Colon (tissue), 2 donors: ENCODE measurements around the gene KCNA4.
"Not testable (repeated sequence)": the region's sequence is repeated elsewhere in the genome, so short reads cannot be mapped to it uniquely, and the experiment has no call there.

Experiments
- FAIRE-seq: peaks from 2 replicates; lab custom pipeline; 2012; peaks lifted over from hg19 to GRCh38; lab: Jason Lieb, UNC
- donor health status: control.
- donor health status: control.

The KCNA4 gene

GRCh38 chr11:30016588-30017363 lies at the start of gene KCNA4:
TSS of gene KCNA4 (minus strand) at chr11:30017030. CDS start at chr11:30012678, 4,352 bp downstream.
- no peak for FAIRE-seq

GRCh38 chr11:30062103-30062502 lies 45.3 kb upstream of the KCNA4 start:
- no peak for FAIRE-seq

GRCh38 chr11:30059172-30059815 lies 42.5 kb upstream of the KCNA4 start:
- no peak for FAIRE-seq

GRCh38 chr11:30049214-30049613 lies 32.4 kb upstream of the KCNA4 start:
- no peak for FAIRE-seq

- no peak for FAIRE-seq
Observed at GRCh38 chr11:30046578-30046945, 29.7 kb upstream of the KCNA4 start.

- FAIRE-seq = no peak
Observed at GRCh38 chr11:30045921-30046577, 29.2 kb upstream of the KCNA4 start.

GRCh38 chr11:30045144-30045543 lies 28.3 kb upstream of the KCNA4 start:
- FAIRE-seq = no peak

- no peak for FAIRE-seq
Observed at GRCh38 chr11:30041171-30041570, 24.3 kb upstream of the KCNA4 start.

- not testable (repeated sequence) for FAIRE-seq
Observed at GRCh38 chr11:30034746-30035145, 17.9 kb upstream of the KCNA4 start.

GRCh38 chr11:30034166-30034565 lies 17.3 kb upstream of the KCNA4 start:
- FAIRE-seq = not testable (repeated sequence)

- FAIRE-seq = no peak
Observed at GRCh38 chr11:30025396-30026139, 8.7 kb upstream of the KCNA4 start.

- FAIRE-seq = no peak
Observed at GRCh38 chr11:30023074-30023473, 6.2 kb upstream of the KCNA4 start.

- no peak for FAIRE-seq
Observed at GRCh38 chr11:30019481-30019880, 2.7 kb upstream of the KCNA4 start.

- no peak for FAIRE-seq
Observed at GRCh38 chr11:30018495-30018894, 1.7 kb upstream of the KCNA4 start.

GRCh38 chr11:30017445-30017895 lies 640 bp upstream of the KCNA4 start:
- FAIRE-seq = no peak

GRCh38 chr11:30015725-30016412 lies 961 bp downstream of the KCNA4 start:
- FAIRE-seq = no peak

GRCh38 chr11:30012346-30012745 lies 4.5 kb downstream of the KCNA4 start:
- no peak for FAIRE-seq

- FAIRE-seq = no peak
Observed at GRCh38 chr11:30009060-30009459, 7.8 kb downstream of the KCNA4 start.

- FAIRE-seq = no peak
Observed at GRCh38 chr11:30006876-30007275, 10.0 kb downstream of the KCNA4 start.

- FAIRE-seq = no peak
Observed at GRCh38 chr11:30002157-30002785, 14.6 kb downstream of the KCNA4 start.
